H1 (cell line): ENCODE results near the gene CRP. TPM values are rescaled to one million over a fixed set of nuclear protein-coding genes. Genes with fewer than 3 reads are reported as not detected.

Source experiments
- CTCF ChIA-PET: fragments of 300-600 bp; sonication (Branson Sonifier 250); formaldehyde crosslinking; loops from one replicate; lab custom pipeline; 2021; ENCODE audit not compliant: partially characterized antibody; lab: Charles Lee
- POLR2A ChIA-PET: fragments of 300-600 bp; sonication (Branson Sonifier 250); formaldehyde crosslinking; loops from one replicate; lab custom pipeline; 2021; ENCODE audit warnings: inconsistent platforms; ENCODE audit not compliant: partially characterized antibody; lab: Charles Lee
- DNase-seq, 2 experiments: peaks; one replicate each; pipeline versions ENCODE4 v3.0.0 to v3.0.0-alpha.2; 2010 to 2022; ENCODE audit warnings: low spot score in 2 of 2, low read depth in 1 of 2, mixed read lengths in 1 of 2
- FAIRE-seq: peaks from 2 replicates; lab custom pipeline; 2011; peaks lifted over from hg19 to GRCh38; lab: Jason Lieb, UNC
- H2AFZ ChIP-seq: 2 replicates; pipeline ENCODE4 v1.8.1; 2012; ENCODE audit warnings: low read length, inconsistent platforms
- H2AK5ac ChIP-seq: 2 replicates; pipeline ENCODE4 v1.6.1; 2013; ENCODE audit warnings: low read depth, low read length
- H2BK120ac ChIP-seq: replicated peaks from 2 replicates; pipeline ENCODE3; 2013; ENCODE audit warnings: low read depth, low read length, inconsistent platforms
- H2BK12ac ChIP-seq: 2 replicates; pipeline ENCODE4 v1.6.1; 2013; ENCODE audit warnings: low read depth, low read length
- H2BK15ac ChIP-seq: 2 replicates; pipeline ENCODE4 v1.6.1; 2013; ENCODE audit warnings: low read length
- H2BK20ac ChIP-seq: 2 replicates; pipeline ENCODE4 v1.6.1; 2013; ENCODE audit warnings: low read length
- H2BK5ac ChIP-seq: 2 replicates; pipeline ENCODE4 v1.6.1; 2013; ENCODE audit warnings: low read depth, low read length
- H3K14ac ChIP-seq: 2 replicates; pipeline ENCODE4 v1.6.1; 2013; ENCODE audit warnings: inconsistent platforms; ENCODE audit not compliant: insufficient read length
- H3K18ac ChIP-seq: 2 replicates; pipeline ENCODE4 v1.6.1; 2013; ENCODE audit warnings: low read length; ENCODE audit errors: extremely low read depth
- H3K23ac ChIP-seq: 2 replicates; pipeline ENCODE4 v1.6.1; 2013; ENCODE audit warnings: inconsistent platforms; ENCODE audit not compliant: insufficient read length
- H3K23me2 ChIP-seq: 2 replicates; pipeline ENCODE4 v1.6.1; 2013; ENCODE audit warnings: low read depth, low read length
- H3K27ac ChIP-seq: 2 replicates; pipeline ENCODE4 v1.6.1; 2011; ENCODE audit warnings: low read depth, low read length, inconsistent platforms
- H3K27me3 ChIP-seq, 4 experiments: replicated peaks in 1 of 4; 1 replicate in 1 of 4; 2 replicates in 3 of 4; pipeline versions ENCODE4 v1.6.1 to v1.8.1; 2011 to 2013; ENCODE audit warnings: low read length in 3 of 4, mild to moderate bottlenecking in 3 of 4, inconsistent platforms in 2 of 4, mixed read lengths in 2 of 4, moderate library complexity in 1 of 4; ENCODE audit not compliant: control insufficient read depth in 3 of 4, insufficient read depth in 3 of 4; ENCODE audit errors: extremely low read depth in 1 of 4
- H3K36me3 ChIP-seq, 4 experiments: 2 replicates each; pipeline versions ENCODE4 v1.6.1 to v1.8.1; 2011 to 2013; ENCODE audit warnings: mild to moderate bottlenecking in 4 of 4, low read length in 3 of 4, moderate library complexity in 2 of 4, control low read depth in 1 of 4, inconsistent platforms in 1 of 4; ENCODE audit not compliant: insufficient read depth in 4 of 4, control insufficient read depth in 2 of 4
- H3K4ac ChIP-seq: replicated peaks from 2 replicates; pipeline ENCODE3; 2013; ENCODE audit warnings: low read length, low read depth, mixed read lengths, inconsistent platforms; ENCODE audit not compliant: insufficient read length
- H3K4me1 ChIP-seq, 4 experiments: replicated peaks in 1 of 4; 1 replicate in 1 of 4; 2 replicates in 3 of 4; pipeline versions ENCODE4 v1.6.1 to v1.8.1; 2011 to 2013; ENCODE audit warnings: low read length in 3 of 4, inconsistent platforms in 2 of 4, mixed read lengths in 1 of 4; ENCODE audit not compliant: insufficient read depth in 4 of 4, control insufficient read depth in 3 of 4
- H3K4me2 ChIP-seq, 2 experiments: 2 replicates each; pipeline versions ENCODE4 v1.6.1 to v1.8.1; 2011 to 2013; ENCODE audit warnings: low read depth in 2 of 2, low read length in 2 of 2, control low read depth in 1 of 2, inconsistent platforms in 1 of 2, mild to moderate bottlenecking in 1 of 2; ENCODE audit not compliant: insufficient read depth in 1 of 2
- H3K4me3 ChIP-seq, 4 experiments: fragments of 200-600, 300-600 bp in 1 of 4; sonication (generic), shearing (Covaris generic), sonication (Bioruptor Twin) in 1 of 4; 2 replicates each; pipeline versions ENCODE4 v1.5.1 to v1.8.1; 2011 to 2016; ENCODE audit warnings: low read length in 4 of 4, low read depth in 3 of 4, control low read depth in 2 of 4, inconsistent platforms in 2 of 4, mild to moderate bottlenecking in 2 of 4, mixed read lengths in 1 of 4, moderate library complexity in 1 of 4; ENCODE audit not compliant: insufficient read depth in 2 of 4; ENCODE audit errors: extremely low read depth in 1 of 4
- H3K56ac ChIP-seq: replicated peaks from 2 replicates; pipeline ENCODE3; 2013; ENCODE audit warnings: low read depth, mild to moderate bottlenecking, mixed read lengths, low read length, inconsistent platforms; ENCODE audit not compliant: insufficient read length
- H3K79me1 ChIP-seq: 2 replicates; pipeline ENCODE4 v1.6.1; 2013; ENCODE audit warnings: low read depth, low read length, control low read depth
- H3K79me2 ChIP-seq, 2 experiments: 2 replicates each; pipeline versions ENCODE4 v1.6.1 to v1.8.1; 2012 to 2013; ENCODE audit warnings: low read length in 2 of 2, mild to moderate bottlenecking in 2 of 2, inconsistent platforms in 1 of 2; ENCODE audit not compliant: insufficient read depth in 2 of 2, control insufficient read depth in 1 of 2
- H3K9ac ChIP-seq, 4 experiments: replicated peaks in 1 of 4; 1 replicate in 1 of 4; 2 replicates in 3 of 4; pipeline versions ENCODE4 v1.6.1 to v1.8.1; 2011 to 2013; ENCODE audit warnings: low read depth in 3 of 4, low read length in 3 of 4, control low read depth in 2 of 4, mild to moderate bottlenecking in 2 of 4, moderate library complexity in 2 of 4, inconsistent platforms in 1 of 4; ENCODE audit errors: extremely low read depth in 1 of 4
- H3K9me3 ChIP-seq, 2 experiments: 2 replicates each; pipeline versions ENCODE4 v1.6.1 to v1.8.1; 2012 to 2013; ENCODE audit warnings: mild to moderate bottlenecking in 2 of 2, moderate library complexity in 2 of 2, control low read depth in 1 of 2, inconsistent platforms in 1 of 2, low read depth in 1 of 2, low read length in 1 of 2, mixed read lengths in 1 of 2; ENCODE audit not compliant: insufficient read depth in 2 of 2
- H4K20me1 ChIP-seq, 2 experiments: replicated peaks in 1 of 2; 2 replicates each; pipeline versions ENCODE3 to v1.8.1; 2011 to 2013; ENCODE audit warnings: inconsistent platforms in 2 of 2, low read length in 2 of 2, mild to moderate bottlenecking in 1 of 2; ENCODE audit not compliant: insufficient read depth in 2 of 2, control insufficient read depth in 1 of 2
- H4K5ac ChIP-seq: 2 replicates; pipeline ENCODE4 v1.6.1; 2013; ENCODE audit warnings: low read length, low read depth, mixed read lengths, inconsistent platforms; ENCODE audit not compliant: insufficient read length
- H4K8ac ChIP-seq: 2 replicates; pipeline ENCODE4 v1.8.0; 2013; ENCODE audit warnings: mild to moderate bottlenecking, moderate library complexity, low read length, inconsistent platforms; ENCODE audit not compliant: insufficient read depth; ENCODE audit errors: extremely low read depth
- H4K91ac ChIP-seq: replicated peaks from 2 replicates; pipeline ENCODE3; 2013; ENCODE audit warnings: low read length, mixed read lengths, inconsistent platforms; ENCODE audit not compliant: insufficient read length
- CTBP2 ChIP-seq: IDR thresholded peaks from 2 replicates; pipeline ENCODE4 v1.7.0; 2011; ENCODE audit warnings: borderline replicate concordance, mild to moderate bottlenecking, moderate library complexity, mixed read lengths, low read length; ENCODE audit not compliant: insufficient read depth, insufficient read length
- POLR2AphosphoS5 ChIP-seq: IDR thresholded peaks from 2 replicates; pipeline ENCODE4 v1.6.1; 2011; ENCODE audit warnings: low read depth, low read length
- SAP30 ChIP-seq: fragments of 300-600 bp; sonication (generic); IDR thresholded peaks from 2 replicates; pipeline ENCODE4 v1.7.1; 2012; ENCODE audit warnings: low read length, moderate library complexity, mild to moderate bottlenecking, inconsistent platforms; ENCODE audit not compliant: insufficient read depth, insufficient replicate concordance
- SP1 ChIP-seq: IDR thresholded peaks from 2 replicates; pipeline ENCODE4 v1.6.1; 2011; ENCODE audit warnings: low read depth, low read length
- SP4 ChIP-seq: IDR thresholded peaks from 2 replicates; pipeline ENCODE4 v1.6.1; 2012; ENCODE audit warnings: low read length, inconsistent platforms
- TAF7 ChIP-seq: optimal IDR thresholded peaks from 2 replicates; pipeline ENCODE3; 2011; ENCODE audit warnings: low read depth, mild to moderate bottlenecking, inconsistent platforms, low read length, moderate library complexity, borderline replicate concordance
- WGBS, 2 experiments: shearing (Covaris generic) in 1 of 2; methylation state at CpG; one replicate each; pipeline versions ENCODE4 v1.1.6 to v1.1.7; 2013 to 2015; ENCODE audit warnings: low lambda C conversion rate in 2 of 2, mixed read lengths in 2 of 2, inconsistent platforms in 1 of 2, low coverage in 1 of 2, missing lambda C conversion rate in 1 of 2; ENCODE audit not compliant: insufficient replicate concordance in 2 of 2, insufficient coverage in 1 of 2, insufficient read length in 1 of 2; ENCODE audit errors: extremely low coverage in 1 of 2, missing lambda C conversion rate in 1 of 2; 5-methylcytosine and 5-hydroxymethylcytosine counted together
- polyA plus RNA-seq, 7 experiments: library from polyadenylated mRNA; depleted of rRNA in 3 of 7; stranded (reverse) in 5 of 7; unstranded in 2 of 7; fragments of >200 nt in 5 of 7; fragments of 200-250 nt in 2 of 7; gene quantifications; 1 replicate in 5 of 7; 2 replicates in 1 of 7; 4 replicates in 1 of 7; pipeline versions ENCODE4 v1.2.1 to v1.2.3, GENCODE V29; 2011 to 2013; ENCODE audit warnings: missing spikeins in 2 of 7, mixed read lengths in 2 of 7
- total RNA-seq: library from RNA; stranded (reverse); fragmentation: NEBNext Ultra II Directional; extraction: Animal tissue kit (Norgen Biotek cat#: 25700); gene quantifications from 2 replicates; pipeline ENCODE4 v1.2.1, GENCODE V29; 2021
- TF ChIP-seq, protein P1 (sequence below): IDR thresholded peaks from 2 replicates; pipeline ENCODE4 v1.6.1; 2011; ENCODE audit warnings: low read length, improper control_type of control experiment

The CRP gene
- total and polyA plus RNA-seq, 2 of the 8 experiments (the other 6 are each of a cell fraction or from before 2014, with no cell fraction given): not detected

DNA sequence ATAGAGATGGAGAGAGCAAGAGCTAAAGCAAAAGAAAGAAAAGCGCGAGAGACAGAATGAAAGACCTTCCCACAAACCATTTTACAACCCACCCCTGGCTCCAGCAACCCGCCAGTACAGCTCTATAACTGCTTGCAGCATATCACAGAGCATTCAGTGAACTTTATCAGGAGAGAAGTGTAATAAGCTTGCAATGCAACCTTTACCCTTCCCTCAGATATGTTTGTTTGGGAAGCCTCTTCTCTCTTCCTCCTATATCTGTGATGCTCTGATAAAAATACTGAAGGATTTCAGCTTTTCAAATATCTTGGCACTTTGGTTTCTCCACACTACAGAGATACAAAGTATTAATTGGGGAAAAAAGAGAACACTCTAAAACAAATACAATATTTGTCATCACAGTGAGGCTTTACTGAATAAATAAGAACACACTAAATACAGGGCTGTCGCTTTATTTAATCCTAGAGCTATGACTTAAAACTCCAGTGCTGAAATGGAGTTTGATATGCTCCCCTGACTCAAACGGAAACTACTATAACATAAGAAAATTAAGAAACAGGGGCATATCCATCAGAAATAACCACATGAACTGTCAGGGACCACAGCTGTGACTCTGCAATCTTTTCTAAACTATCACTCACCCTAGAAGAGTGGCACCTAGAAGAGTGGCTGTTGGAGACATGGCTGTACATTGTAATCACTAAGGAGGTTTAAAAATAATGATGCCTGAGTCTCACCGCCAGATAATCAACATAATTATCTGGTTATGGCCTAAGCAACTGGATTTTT, 6.7 kb downstream of the CRP start:
- Histone ChIP-seq H3K18ac (no peak overlapping the region), H2AFZ (no peak overlapping the region), H4K20me1 (no peaks in the 10 kb centered on the region), H2BK5ac (no peak overlapping the region), H4K5ac (no peak overlapping the region), H2BK12ac (no peak overlapping the region), H3K4me1 (no peaks in the 10 kb centered on the region), H3K4me3 (no peak overlapping the region), H3K23ac (no peak overlapping the region), H4K91ac (no peak overlapping the region), H3K56ac (no peak overlapping the region), H3K14ac (no peak overlapping the region), H3K23me2 (no peaks in the 10 kb centered on the region; the same call in 1 of the 2 replicates), H2BK15ac (no peak overlapping the region), H3K27ac (no peak overlapping the region), H3K4ac (no peak overlapping the region), H3K9ac (no peak overlapping the region), H3K36me3 (no peaks in the 10 kb centered on the region), H3K79me2 (no peaks in the 10 kb centered on the region), H2BK120ac (no peak overlapping the region), H3K79me1 (no peaks in the 10 kb centered on the region), H3K27me3 (no peaks in the 10 kb centered on the region; a peak in 1 of 7 replicates), H2AK5ac (no peak overlapping the region), H3K9me3 (peaks cover 38 to 80% of the 10 kb centered on the region in 2 experiments), H3K4me2 (no peak overlapping the region), H2BK20ac (no peak overlapping the region), H4K8ac (no peak overlapping the region)
- 76% methylated on average over 6 of the region's 6 CpGs; no CpG with 5 or more reads in 1 of the 2 experiments for WGBS, 2 experiments
- no peak for FAIRE-seq
- TF ChIP-seq, protein P1, sequence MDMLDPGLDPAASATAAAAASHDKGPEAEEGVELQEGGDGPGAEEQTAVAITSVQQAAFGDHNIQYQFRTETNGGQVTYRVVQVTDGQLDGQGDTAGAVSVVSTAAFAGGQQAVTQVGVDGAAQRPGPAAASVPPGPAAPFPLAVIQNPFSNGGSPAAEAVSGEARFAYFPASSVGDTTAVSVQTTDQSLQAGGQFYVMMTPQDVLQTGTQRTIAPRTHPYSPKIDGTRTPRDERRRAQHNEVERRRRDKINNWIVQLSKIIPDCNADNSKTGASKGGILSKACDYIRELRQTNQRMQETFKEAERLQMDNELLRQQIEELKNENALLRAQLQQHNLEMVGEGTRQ: no peak
- TF ChIP-seq POLR2AphosphoS5: no peak
- no peak for TF ChIP-seq CTBP2
- TF ChIP-seq SAP30: no peak
- no peak for TF ChIP-seq SP1
- no peak for TF ChIP-seq TAF7
- TF ChIP-seq SP4: no peak
- POLR2A ChIA-PET: no interaction called here
- DNase-seq: no peak
- CTCF ChIA-PET: interaction anchor here (0.9 kb wide), 1 partner anchor 23 kb away, joined by 3 read pairs; no protein-coding TSS in a partner anchor
